Heart right ventricle (tissue), 16 donors: Measurements from ENCODE around the gene POLG. TPM values are rescaled to one million over a fixed set of nuclear protein-coding genes. Genes with fewer than 3 reads are reported as not detected.

ENCODE experiments used
- ATAC-seq, 8 donors: fragments of 200-7000 bp; cut with Tn5 transposase; one replicate each; pipeline ENCODE4 v1.9.1; 2020; ENCODE audit warnings: mild to moderate bottlenecking in 8 of 8, moderate library complexity in 8 of 8, moderate number of reproducible peaks in 1 of 8
- DNase-seq, 2 donors: peaks; one replicate each; pipeline ENCODE4 v3.0.0-alpha.2; 2020
- H3K27ac ChIP-seq, 10 donors: fragments of 200-600 bp; sonication (generic) in 2 of 10; one replicate each; pipeline versions ENCODE4 v1.5.0 to v1.8.0; 2020 to 2022; ENCODE audit warnings: mild to moderate bottlenecking in 3 of 10
- H3K27me3 ChIP-seq, 7 donors: fragments of 200-600 bp; one replicate each; pipeline ENCODE4 v1.8.0; 2021 to 2022; ENCODE audit warnings: mild to moderate bottlenecking in 2 of 7
- H3K36me3 ChIP-seq, 9 donors: fragments of 200-600 bp; sonication (generic) in 1 of 9; one replicate each; pipeline versions ENCODE4 v1.5.0 to v1.8.0; 2020 to 2022; ENCODE audit warnings: mild to moderate bottlenecking in 2 of 9
- H3K4me1 ChIP-seq, 9 donors: fragments of 200-600 bp; sonication (generic) in 1 of 9; one replicate each; pipeline versions ENCODE4 v1.5.0 to v1.8.0; 2020 to 2022; ENCODE audit warnings: mild to moderate bottlenecking in 4 of 9
- H3K4me3 ChIP-seq, 10 donors: fragments of 200-600 bp; sonication (generic) in 2 of 10; one replicate each; pipeline versions ENCODE4 v1.5.0 to v1.8.0; 2020 to 2022; ENCODE audit warnings: mild to moderate bottlenecking in 7 of 10, moderate library complexity in 2 of 10
- H3K9me3 ChIP-seq, 11 donors: fragments of 200-600 bp in 10 of 11; sonication (generic) in 2 of 11; one replicate each; pipeline versions ENCODE4 v1.5.0 to v1.8.0; 2013 to 2022; ENCODE audit warnings: mild to moderate bottlenecking in 2 of 11, control low read depth in 1 of 11, moderate library complexity in 1 of 11
- WGBS, 2 donors: extraction: QIAGEN DNeasy Blood & Tissue Kit; methylation state at CpG; one replicate each; pipeline ENCODE4 v1.1.7; 2013; ENCODE audit warnings: inconsistent platforms in 1 of 2; 5-methylcytosine and 5-hydroxymethylcytosine counted together
- intact Hi-C, 10 donors: fragments of 100-400 bp; cut with DNase I; formaldehyde crosslinking; loops; one replicate each; pipeline versions ENCODE4 v1.11.1 to v1.14.2; 2022
- polyA plus RNA-seq, 2 donors: library from polyadenylated mRNA; stranded (reverse); fragments of 200-250 nt; gene quantifications; one replicate each; pipeline ENCODE4 v1.2.3, GENCODE V29; 2013
- total RNA-seq, 10 donors: library from RNA; stranded (reverse); fragmentation: NEBNext Ultra II Directional in 3 of 10; extraction: Animal tissue kit (Norgen Biotek cat#: 25700) in 3 of 10; gene quantifications; one replicate each; pipeline versions ENCODE4 v1.2.1 to v1.2.4, GENCODE V29; 2021 to 2023
- TF ChIP-seq, protein P1 (sequence below), 9 donors: fragments of 200-600 bp; sonication (generic) in 2 of 9; IDR thresholded peaks; one replicate each; pipeline versions ENCODE4 v1.5.0 to v1.8.0; 2021 to 2022; ENCODE audit warnings: antibody characterized with exemption in 9 of 9, mild to moderate bottlenecking in 5 of 9, moderate library complexity in 1 of 9
- donor health status: Arrhythmogenic right ventricular cardiomyopathy.
- donor health status: ischemic (EF 13 %, LVEDD 7.1; RV severe dilation, severe dysfunction).
- donor health status: healthy with polysubstance abuse.
- donor health status: DM: no; HTN: yes; CAD: no.
- donor health status: DM: no; HTN: no; CAD: no.
- donor health status: ischemic (EF 25% LVEDD 6.9; RV normal size, moderate dysfunction).
- donor health status: ischemic (EF 25% LVEDD 5.7; RV mildly dilated, moderate dysfunction).
- donor health status: healthy.
- donor health status: DM: yes; HTN: yes; CAD: no.
- donor health status: Ischemic cardiomyopathy.
- donor health status: ischemic (EF 35%, LVEDD 5.7; RV mildly dilated, moderate dysfunction).
- donor health status: nonischemic (EF 11% LVEDD 7.7; RV severe dilation, severe dysfunction).
- donor health status: DM: yes; HTN: yes; CAD: no.
- donor health status: PGD.
- donor health status: ischemic (EF 29% LVEDD 5.4; RV normal size, mild dysfunction).
- donor health status: nonischemic (EF 23%, LVEDD 6.1; RV moderate dilation, normal function).

POLG gene
- total and polyA plus RNA-seq, 12 donors = 31.1 to 52.5 (median 34.7) TPM

- peak in 7 of 8 donors; percentile 20 to 56 (median 46) for ATAC-seq
- peak overlapping the region in 8 of 10 donors; percentile 23 to 44 (median 38) for H3K4me3 ChIP-seq
- TF ChIP-seq, protein P1, sequence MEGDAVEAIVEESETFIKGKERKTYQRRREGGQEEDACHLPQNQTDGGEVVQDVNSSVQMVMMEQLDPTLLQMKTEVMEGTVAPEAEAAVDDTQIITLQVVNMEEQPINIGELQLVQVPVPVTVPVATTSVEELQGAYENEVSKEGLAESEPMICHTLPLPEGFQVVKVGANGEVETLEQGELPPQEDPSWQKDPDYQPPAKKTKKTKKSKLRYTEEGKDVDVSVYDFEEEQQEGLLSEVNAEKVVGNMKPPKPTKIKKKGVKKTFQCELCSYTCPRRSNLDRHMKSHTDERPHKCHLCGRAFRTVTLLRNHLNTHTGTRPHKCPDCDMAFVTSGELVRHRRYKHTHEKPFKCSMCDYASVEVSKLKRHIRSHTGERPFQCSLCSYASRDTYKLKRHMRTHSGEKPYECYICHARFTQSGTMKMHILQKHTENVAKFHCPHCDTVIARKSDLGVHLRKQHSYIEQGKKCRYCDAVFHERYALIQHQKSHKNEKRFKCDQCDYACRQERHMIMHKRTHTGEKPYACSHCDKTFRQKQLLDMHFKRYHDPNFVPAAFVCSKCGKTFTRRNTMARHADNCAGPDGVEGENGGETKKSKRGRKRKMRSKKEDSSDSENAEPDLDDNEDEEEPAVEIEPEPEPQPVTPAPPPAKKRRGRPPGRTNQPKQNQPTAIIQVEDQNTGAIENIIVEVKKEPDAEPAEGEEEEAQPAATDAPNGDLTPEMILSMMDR (IDR thresholded peaks at IDR 0.05) = no peak
- intact Hi-C loops = loop anchor here in 1 of 10 donors (5.0 kb wide), 1 partner anchor 36 kb away; no protein-coding TSS in a partner anchor
- H3K4me1 ChIP-seq = peaks cover 0 to 27% (median 18%) of the 10 kb centered on the region in 9 donors
- H3K27me3 ChIP-seq = peaks cover 52 to 100% (median 100%) of the 10 kb centered on the region in 7 donors
- no peaks in the 10 kb centered on the region for H3K9me3 ChIP-seq
- no peak overlapping the region for H3K27ac ChIP-seq
- no peak for DNase-seq
- WGBS, 2 donors = 1% methylated on average over 78 to 87 of the region's 87 CpGs
- H3K36me3 ChIP-seq = no peaks in the 10 kb centered on the region
These were observed 36.8 kb upstream of the POLG start for GRCh38 chr15:89371228-89372044.

GRCh38 chr15:89370978-89371227, 36.3 kb upstream of the POLG start:
- WGBS, 2 donors = 1 to 4% methylated on average over 11 of the region's 11 CpGs
- Histone ChIP-seq H3K27me3 (peaks cover 57 to 100% (median 100%) of the 10 kb centered on the region in 7 donors), H3K4me3 (peak overlapping the region in 8 of 10 donors; percentile 23 to 44 (median 38)), H3K9me3 (no peaks in the 10 kb centered on the region), H3K4me1 (peaks cover 0 to 27% (median 18%) of the 10 kb centered on the region in 9 donors), H3K27ac (no peak overlapping the region), H3K36me3 (no peaks in the 10 kb centered on the region)
- TF ChIP-seq, protein P1 (IDR thresholded peaks at IDR 0.05) = no peak
- intact Hi-C loops = loop anchor here in 1 of 10 donors (5.0 kb wide), 1 partner anchor 36 kb away; no protein-coding TSS in a partner anchor
- peak in 2 of 8 donors; percentile 45 to 49 for ATAC-seq
- DNase-seq = no peak

GRCh38 chr15:89370120-89370977, 35.7 kb upstream of the POLG start:
- Histone ChIP-seq H3K4me3 (peak overlapping the region in 1 of 10 donors; percentile 42), H3K9me3 (no peaks in the 10 kb centered on the region), H3K27me3 (peaks cover 58 to 100% (median 100%) of the 10 kb centered on the region in 7 donors), H3K36me3 (no peaks in the 10 kb centered on the region), H3K4me1 (peaks cover 0 to 27% (median 18%) of the 10 kb centered on the region in 9 donors), H3K27ac (no peak overlapping the region)
- TF ChIP-seq, protein P1 (IDR thresholded peaks at IDR 0.05) = no peak
- no peak for ATAC-seq
- 5% methylated on average over 33 of the region's 33 CpGs for WGBS, 2 donors
- intact Hi-C loops = loop anchor here in 1 of 10 donors (5.0 kb wide), 1 partner anchor 37 kb away; no protein-coding TSS in a partner anchor
- no peak for DNase-seq

GRCh38 chr15:89369341-89369947, 34.8 kb upstream of the POLG start:
- intact Hi-C loops = loop anchor here in 2 of 10 donors (5.0 kb wide), 2 partner anchors 33 to 38 kb away; no protein-coding TSS in a partner anchor
- no peaks in the 10 kb centered on the region for H3K9me3 ChIP-seq
- H3K27ac ChIP-seq = no peak overlapping the region
- H3K4me1 ChIP-seq = peaks cover 0 to 28% (median 18%) of the 10 kb centered on the region in 9 donors
- no peak overlapping the region for H3K4me3 ChIP-seq
- 6 to 14% methylated on average over 3 of the region's 3 CpGs for WGBS, 2 donors
- H3K36me3 ChIP-seq = no peaks in the 10 kb centered on the region
- TF ChIP-seq, protein P1 (IDR thresholded peaks at IDR 0.05) = no peak
- ATAC-seq (no peak), DNase-seq (no peak)
- peaks cover 67 to 100% (median 100%) of the 10 kb centered on the region in 7 donors for H3K27me3 ChIP-seq
